Measurements from ENCODE around the gene ING5.

The ING5 gene

DNA sequence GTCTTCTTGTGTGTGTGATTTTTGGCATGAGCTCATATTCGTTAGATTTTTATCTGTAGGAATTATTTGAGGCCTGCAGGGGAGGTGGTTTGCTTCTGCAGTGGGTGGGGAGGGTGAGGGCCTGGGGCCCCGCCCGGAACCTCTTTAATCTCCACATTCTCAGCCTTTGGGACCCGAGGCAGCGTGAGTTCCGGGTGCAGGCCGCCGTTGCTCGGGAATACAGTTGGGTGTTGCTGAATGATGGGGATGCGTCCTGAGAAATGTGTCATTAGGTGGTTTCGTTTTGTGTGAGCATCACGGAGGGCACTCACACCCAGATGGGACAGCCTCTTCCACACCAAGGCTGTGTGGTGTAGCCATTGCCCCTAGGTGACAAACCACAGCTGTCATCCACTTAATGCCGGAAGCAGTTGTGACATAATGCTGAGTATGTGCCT lies 61.1 kb downstream of the ING5 start:
- peak; percentile 51 for DNase-seq

DNA sequence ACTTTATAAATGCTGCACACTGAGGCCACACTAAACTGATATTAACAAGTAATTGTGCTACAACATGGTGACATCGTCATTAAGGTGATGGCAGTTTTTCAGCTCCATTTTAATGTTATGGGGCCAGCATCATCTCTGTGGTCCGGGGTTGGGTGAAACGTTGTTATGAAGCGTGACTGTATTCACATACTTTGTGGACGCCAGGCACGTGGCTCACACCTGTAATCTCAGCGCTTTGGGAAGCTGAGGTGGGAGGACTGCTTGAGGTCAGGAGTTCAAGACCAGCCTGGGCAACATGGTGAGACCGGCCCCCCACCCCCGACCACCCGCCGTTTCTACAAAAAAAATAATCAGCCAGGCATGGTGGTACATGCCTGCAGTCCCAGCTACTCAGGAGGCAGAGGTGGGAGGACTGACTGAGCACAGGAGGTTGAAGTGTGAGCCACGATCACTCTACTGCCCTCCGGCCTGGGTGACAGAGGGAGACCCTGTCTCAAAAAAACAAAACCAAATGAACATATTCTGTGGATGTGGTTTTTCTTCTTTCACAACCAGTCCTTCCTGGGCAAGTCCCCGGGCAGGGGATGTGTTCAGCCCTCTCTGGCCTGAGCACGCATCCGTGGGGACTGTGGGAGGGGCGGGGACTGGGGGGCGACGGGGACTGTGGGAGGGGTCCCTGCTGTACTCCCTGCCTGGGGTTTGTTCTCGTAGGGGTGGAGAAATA lies 61.9 kb downstream of the ING5 start:
- DNase-seq = no peak

GRCh38 chr2:241764275-241765241 lies 62.7 kb downstream of the ING5 start:
- no peak for DNase-seq

DNA sequence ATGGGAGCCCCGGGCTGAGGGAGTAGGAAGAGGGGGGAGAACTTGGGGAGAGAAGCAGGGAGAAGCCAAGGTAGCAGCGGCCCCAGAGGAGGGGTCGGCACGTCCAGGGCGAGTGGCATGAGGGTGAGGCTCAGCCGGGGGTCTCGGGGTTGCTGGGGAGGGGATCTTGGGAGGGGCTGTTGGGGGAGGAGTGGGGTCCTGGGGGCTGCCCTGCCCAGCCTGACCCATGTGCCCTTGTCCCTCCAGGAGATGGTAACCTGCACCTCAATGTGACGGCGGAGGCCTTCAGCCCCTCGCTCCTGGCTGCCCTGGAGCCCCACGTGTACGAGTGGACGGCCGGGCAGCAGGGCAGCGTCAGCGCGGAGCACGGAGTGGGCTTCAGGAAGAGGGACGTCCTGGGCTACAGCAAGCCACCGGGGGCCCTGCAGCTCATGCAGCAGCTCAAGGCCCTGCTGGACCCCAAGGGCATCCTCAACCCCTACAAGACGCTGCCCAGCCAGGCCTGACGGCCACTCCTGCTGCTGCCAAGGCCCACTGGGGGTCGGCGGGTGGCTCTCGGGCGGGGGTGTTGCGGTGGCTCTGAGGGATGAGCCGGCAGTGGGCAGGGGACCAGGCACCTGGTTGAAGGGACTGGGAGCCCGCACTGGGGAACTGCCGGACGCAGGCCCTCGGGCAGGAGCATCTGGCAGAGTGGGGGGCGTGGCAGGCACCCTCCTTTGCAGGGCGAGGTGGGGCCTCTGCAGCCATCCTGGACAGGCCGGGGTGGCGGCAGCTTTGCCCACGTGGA lies 65.8 kb downstream of the ING5 start:
- DNase-seq = no peak

DNA sequence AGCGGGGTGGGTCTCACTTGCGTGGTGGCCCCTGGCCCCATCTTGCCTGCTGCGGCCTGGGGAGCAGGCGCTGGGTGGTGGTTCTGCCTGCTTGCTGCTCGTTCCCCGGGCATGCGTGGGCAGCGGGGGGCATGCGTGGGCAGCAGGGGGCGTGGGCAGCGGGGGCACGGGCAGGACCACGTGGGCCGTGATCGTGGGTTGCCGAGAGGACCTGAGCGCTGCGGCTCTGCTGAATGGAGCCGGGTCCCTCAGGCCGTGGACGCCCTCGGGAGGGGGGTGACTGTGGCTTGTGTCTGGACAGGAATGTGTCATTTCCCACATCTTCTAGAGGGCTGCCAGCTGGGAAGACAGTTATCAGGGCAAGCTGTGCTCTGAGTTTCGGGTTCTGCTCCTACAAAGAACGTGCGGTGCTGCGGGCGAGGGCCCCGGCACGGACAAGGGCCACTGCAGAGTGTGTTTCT lies 66.4 kb downstream of the ING5 start:
- no peak for DNase-seq

DNA sequence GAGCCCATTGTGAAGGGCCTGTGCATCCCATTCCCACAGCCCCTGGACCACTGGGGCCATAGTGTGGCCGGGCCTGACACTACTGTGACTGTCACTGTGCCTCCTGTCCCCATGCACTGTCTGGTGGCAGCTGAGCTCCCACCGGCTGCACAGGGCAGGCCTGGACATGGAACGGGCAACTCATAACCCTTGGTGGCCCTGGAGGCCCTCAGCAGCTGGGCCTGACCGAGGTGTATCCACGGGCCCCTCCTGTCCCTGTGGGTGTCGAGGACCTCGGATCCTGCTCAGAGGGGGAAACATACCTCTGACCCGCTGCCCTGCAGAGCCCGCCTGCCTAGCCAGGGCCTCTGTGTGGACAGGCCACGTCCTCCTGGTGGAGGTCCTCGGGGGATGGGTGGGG lies 67.0 kb downstream of the ING5 start:
- DNase-seq = no peak

DNA sequence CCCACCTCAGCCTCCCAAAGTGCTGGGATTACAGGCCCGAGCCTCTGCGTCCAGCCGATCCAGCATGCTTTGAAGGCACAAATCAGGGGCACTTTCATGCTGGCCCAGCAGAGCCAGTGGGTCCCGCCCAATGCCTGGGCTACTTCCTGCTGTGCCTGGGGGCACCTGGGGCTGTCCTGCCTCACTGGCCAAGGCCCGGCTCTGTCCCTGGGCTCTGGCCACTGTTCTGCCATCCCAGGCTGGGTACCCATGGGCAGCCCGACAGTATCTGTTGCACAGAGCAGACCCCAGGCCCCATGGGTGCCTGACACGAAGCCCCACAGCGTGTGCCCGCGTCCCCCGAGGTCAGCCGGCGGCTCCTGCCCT lies 68.0 kb downstream of the ING5 start:
- DNase-seq = no peak

- no peak for DNase-seq
These were observed 68.5 kb downstream of the ING5 start for GRCh38 chr2:241770185-241770935.

DNA sequence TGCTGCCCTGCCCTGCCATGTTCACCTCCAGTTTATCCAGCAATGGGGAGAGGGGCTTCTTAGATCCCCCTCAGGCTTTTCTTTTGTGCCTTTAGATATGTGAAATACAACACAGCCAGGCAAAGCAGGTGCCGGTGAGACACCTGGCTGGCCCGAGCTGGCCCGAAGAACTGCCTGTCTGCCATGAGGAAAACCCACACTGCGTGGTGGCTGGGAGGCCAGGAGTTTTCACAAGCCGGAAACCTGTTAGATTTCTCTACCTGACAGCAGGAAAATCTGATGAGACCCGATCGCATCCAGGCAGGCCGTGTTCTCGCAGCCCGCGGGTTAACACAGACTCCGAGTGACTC lies 69.1 kb downstream of the ING5 start:
- no peak for DNase-seq

- no peak for DNase-seq
These were observed 69.6 kb downstream of the ING5 start for GRCh38 chr2:241771286-241772062.

GRCh38 chr2:241772063-241772499 lies 70.2 kb downstream of the ING5 start:
- DNase-seq = no peak

GRCh38 chr2:241773511-241774418 lies 71.9 kb downstream of the ING5 start:
- DNase-seq = no peak

DNA sequence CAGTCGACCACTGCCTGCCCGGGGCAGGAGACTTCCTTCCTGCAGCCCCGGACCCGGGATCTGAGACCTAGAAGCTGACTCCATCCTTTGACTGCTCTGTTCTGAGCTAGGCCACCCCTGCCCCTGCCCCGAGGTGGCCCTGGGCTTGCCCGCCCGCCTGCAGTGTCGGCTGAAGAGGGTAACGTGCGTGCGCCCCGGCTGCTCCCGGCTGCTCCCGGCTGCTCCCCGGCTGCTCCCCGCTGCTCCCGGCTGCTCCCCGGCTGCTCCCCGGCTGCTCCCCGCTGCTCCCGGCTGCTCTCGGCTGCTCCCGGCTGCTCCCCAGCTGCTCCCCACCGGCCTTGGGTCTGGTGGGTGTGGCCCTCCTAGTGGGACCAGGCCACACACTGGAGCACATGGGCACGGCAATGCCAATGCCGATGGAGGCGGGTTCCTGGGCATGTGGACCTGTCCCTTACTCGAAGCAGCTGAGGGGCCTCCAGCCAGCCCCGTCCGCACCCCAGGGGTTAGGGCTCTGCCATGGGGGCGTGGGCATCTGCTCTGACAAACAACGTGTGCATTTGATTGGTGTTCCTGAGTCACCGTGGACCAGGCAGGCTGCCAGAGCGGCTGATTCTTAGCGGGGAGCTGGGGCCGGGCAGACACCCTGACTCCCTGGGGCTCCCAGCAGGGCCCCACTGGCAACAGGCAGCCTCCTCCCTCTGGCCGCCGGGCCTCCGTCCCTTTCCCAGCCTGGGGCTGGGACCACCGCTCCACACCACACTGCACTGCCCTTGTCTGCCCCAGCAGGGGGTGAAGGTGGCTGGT lies 72.8 kb downstream of the ING5 start:
- DNase-seq = no peak

DNA sequence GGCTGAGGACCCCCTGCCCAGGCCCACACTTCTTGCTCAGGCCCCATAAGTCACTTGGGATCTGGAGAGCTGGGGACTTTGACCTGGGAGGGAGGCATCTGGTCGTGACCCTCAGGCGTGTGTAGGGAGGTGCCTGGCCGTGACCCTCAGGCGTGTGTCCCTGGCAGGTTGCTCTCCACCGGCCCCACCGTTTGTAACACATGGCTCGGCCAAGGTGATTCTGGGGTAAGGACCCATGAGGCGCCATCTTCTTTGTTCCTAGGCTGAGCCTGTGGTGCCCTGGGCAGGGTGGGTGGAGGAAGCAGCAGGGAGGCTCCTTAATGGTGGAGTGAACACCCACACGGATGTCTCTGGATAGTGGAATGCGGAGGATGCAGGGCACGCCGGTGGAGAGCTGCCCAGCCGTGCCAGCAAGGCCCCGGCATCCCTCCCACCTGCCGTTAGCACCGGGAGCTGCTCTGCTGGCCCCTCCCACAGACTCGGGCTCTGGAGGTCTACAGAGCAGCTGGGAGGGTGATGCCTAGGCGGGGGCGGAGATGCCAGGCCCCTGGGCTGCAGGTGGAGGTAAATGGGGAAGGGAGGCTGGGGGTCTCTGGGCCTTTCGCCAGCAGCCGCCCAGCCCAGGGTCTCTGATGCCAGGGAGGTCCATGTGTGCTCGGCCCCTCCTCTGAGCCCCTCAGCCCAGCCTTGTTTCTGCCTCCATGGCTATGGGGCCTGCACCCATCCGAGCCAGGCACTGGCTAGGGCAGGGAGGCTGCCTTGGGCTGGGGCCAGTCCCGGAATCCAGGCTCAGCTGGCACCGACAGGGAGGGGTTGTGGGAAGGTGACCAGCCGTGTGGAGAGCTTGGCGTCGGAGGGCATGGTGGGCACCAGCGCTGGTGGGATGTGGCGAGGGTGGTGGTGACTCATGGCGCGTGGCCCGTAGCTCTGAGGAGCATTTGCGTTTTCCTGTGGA lies 73.7 kb downstream of the ING5 start:
- DNase-seq = no peak

DNA sequence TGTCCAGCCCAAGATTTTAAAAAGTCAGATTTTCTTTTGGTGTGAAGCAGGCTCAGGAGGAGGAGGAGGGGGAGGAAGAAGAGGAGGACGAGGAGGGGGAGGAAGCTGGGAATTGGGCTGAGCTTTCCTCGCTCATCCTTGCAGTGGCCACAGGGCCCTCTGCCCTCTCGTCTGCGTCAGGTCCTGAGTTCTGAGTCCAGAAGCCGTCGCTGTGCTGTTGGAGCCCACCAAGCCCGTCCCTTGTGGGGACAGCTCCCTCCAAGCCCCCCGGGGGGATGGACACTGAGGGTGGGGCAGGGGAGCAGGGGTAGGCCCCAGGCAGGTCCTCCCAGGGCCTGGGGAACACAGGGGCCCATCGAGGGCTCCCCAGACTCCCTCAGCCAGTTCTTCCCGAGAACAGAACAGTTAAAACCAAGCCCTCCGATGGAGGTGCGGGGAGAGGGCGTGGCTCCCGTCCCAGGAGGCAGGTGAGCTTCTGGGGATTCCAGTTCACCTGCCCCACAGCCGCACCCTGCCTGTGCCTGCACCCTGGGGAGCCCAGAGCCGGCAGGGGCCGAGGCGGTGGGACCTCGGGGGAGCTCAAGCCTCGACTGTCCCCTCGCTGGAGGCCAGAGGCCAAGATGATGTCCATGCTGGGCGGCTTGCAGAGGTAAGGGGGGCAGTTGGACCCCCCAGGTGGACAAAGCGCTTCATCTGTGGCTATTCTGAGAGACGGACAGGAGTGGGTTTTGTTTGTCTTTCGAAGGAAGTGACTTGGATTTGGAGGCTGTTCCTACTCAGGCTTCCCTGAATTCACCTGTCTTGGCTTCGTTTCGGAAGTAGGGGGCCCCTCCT lies 74.7 kb downstream of the ING5 start, which contains the start of gene GAL3ST2:
TSS of gene GAL3ST2 (plus strand) at position 487 of the 834 bp plus-strand sequence. CDS start at position 621, 134 bp downstream.
- no peak for DNase-seq

DNA sequence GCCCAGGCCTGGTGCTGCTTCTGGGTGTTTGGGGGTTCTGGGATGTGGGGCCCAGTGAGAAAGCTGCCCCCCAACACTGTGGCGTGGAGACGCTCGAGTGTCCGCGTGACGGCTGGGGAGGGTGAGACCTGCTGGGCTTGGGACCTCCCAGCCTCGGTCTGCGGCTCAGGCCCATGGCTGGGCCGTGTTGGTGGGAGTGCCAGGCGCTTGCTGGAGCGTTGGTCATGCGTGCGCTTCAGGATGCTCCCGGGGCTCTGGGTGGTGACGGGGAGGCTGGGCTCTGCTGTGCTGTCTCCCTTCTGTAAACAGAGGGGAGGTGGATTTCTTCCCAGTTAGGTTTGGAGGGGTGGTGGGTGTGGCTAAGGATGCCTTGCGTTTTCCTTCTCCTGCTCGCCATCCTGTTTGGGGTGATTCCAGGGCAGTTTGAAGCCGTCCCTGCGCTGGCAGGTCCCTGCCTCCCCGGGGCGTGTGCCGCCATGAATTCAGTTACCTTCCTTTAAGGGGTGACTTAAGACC lies 75.4 kb downstream of the ING5 start:
- no peak for DNase-seq
